Ovary (tissue), 3 donors: ENCODE measurements around the gene ERMAP.

ENCODE experiments used
- CTCF ChIP-seq, 3 donors: fragments of 450-650 bp in 2 of 3; fragments of 200-600 bp in 1 of 3; IDR thresholded peaks; one replicate each; pipeline versions ENCODE4 v1.5.1 to v1.8.0; 2016 to 2022; ENCODE audit warnings: antibody characterized with exemption in 3 of 3, mild to moderate bottlenecking in 1 of 3
- EP300 ChIP-seq: sonication (generic); formaldehyde crosslinking; IDR thresholded peaks from one replicate; pipeline ENCODE4 v1.6.1; 2017; ENCODE audit warnings: antibody characterized with exemption
- POLR2A ChIP-seq: fragments of 450-650 bp; IDR thresholded peaks from one replicate; pipeline ENCODE4 v1.6.1; 2017; ENCODE audit warnings: antibody characterized with exemption, mild to moderate bottlenecking, moderate library complexity
- donor health status: DM: no; HTN: no; CAD: no.

GRCh38 chr1:42888013-42888633, 71.2 kb downstream of the ERMAP start:
- no peak for TF ChIP-seq CTCF (IDR thresholded peaks at IDR 0.05)
- no peak for TF ChIP-seq EP300
- no peak for TF ChIP-seq POLR2A
